Raji (cell line): Measurements from ENCODE around the gene NUAK1.

Experiments used
- POLR2A ChIP-seq: IDR thresholded peaks from 2 replicates; pipeline ENCODE4 v1.6.1; 2011; ENCODE audit warnings: low read depth, low read length, control low read depth; ENCODE audit not compliant: insufficient read depth

Gene NUAK1

GRCh38 chr12:106089935-106090334, 48.8 kb downstream of the NUAK1 start:
- no peak for TF ChIP-seq POLR2A

GRCh38 chr12:106088811-106089485, 49.8 kb downstream of the NUAK1 start:
- TF ChIP-seq POLR2A = no peak

GRCh38 chr12:106088246-106088808, 50.4 kb downstream of the NUAK1 start:
- TF ChIP-seq POLR2A = no peak

- no peak for TF ChIP-seq POLR2A
These were observed 52.1 kb downstream of the NUAK1 start for GRCh38 chr12:106086696-106087095.

GRCh38 chr12:106085213-106085612, 53.5 kb downstream of the NUAK1 start:
- no peak for TF ChIP-seq POLR2A

GRCh38 chr12:106084759-106085158, 54.0 kb downstream of the NUAK1 start:
- TF ChIP-seq POLR2A = no peak

GRCh38 chr12:106084014-106084671, 54.6 kb downstream of the NUAK1 start:
- TF ChIP-seq POLR2A = no peak

- TF ChIP-seq POLR2A = no peak
These were observed 56.3 kb downstream of the NUAK1 start for GRCh38 chr12:106082216-106083175.

GRCh38 chr12:106081606-106082005, 57.1 kb downstream of the NUAK1 start:
- no peak for TF ChIP-seq POLR2A

- TF ChIP-seq POLR2A = no peak
These were observed 58.0 kb downstream of the NUAK1 start for GRCh38 chr12:106080791-106081170.

- TF ChIP-seq POLR2A = no peak
These were observed 58.5 kb downstream of the NUAK1 start for GRCh38 chr12:106080041-106080790.

GRCh38 chr12:106079148-106079738, 59.5 kb downstream of the NUAK1 start:
- TF ChIP-seq POLR2A = no peak

- no peak for TF ChIP-seq POLR2A
These were observed 60.3 kb downstream of the NUAK1 start for GRCh38 chr12:106078358-106079010.
